OCI-LY7 (cell line): ENCODE measurements around the gene GRB10. TPM values are rescaled to one million over a fixed set of nuclear protein-coding genes. Genes with fewer than 3 reads are reported as not detected.

Experiments used
- Bru-seq: library from RNA; stranded (reverse); fragments of 400-500 nt; gene quantifications from one replicate; lab custom pipeline; 2021; lab: Mats Ljungman, UMichigan
- BruChase-seq, 2 experiments: library from RNA; stranded (reverse); fragments of 400-500 nt; gene quantifications; one replicate each; lab custom pipeline; 2021; lab: Mats Ljungman, UMichigan
- BruUV-seq: library from RNA; stranded (reverse); fragments of 400-500 nt; replicated peaks from 2 replicates; lab custom pipeline; 2021; lab: Mats Ljungman, UMichigan
- CTCF ChIA-PET: fragments of 300-600 bp; sonication (Branson Sonifier 250); formaldehyde crosslinking; loops from one replicate; lab custom pipeline; 2022; ENCODE audit warnings: antibody characterized with exemption; ENCODE audit not compliant: unreplicated experiment; lab: Charles Lee
- POLR2A ChIA-PET: fragments of 300-600 bp; sonication (Branson Sonifier 250); formaldehyde crosslinking; loops from one replicate; lab custom pipeline; 2022; ENCODE audit warnings: antibody characterized with exemption; lab: Charles Lee
- DNase-seq: peaks from one replicate; pipeline ENCODE4 v3.0.0-alpha.2; 2015; ENCODE audit warnings: low spot score
- H2AFZ ChIP-seq: fragments of 200-600 bp; sonication (generic), shearing (Covaris generic); 2 replicates; pipeline ENCODE4 v1.6.1; 2014; ENCODE audit warnings: mild to moderate bottlenecking, antibody characterized with exemption, low read length, moderate library complexity
- H3K27ac ChIP-seq: fragments of 200-600 bp; sonication (generic); 2 replicates; pipeline ENCODE4 v1.5.1; 2014; ENCODE audit warnings: mixed run types, low read depth, mild to moderate bottlenecking, moderate library complexity, low read length, inconsistent platforms; ENCODE audit not compliant: poor library complexity, severe bottlenecking
- H3K36me3 ChIP-seq: fragments of 200-600 bp; sonication (generic); 2 replicates; pipeline ENCODE4 v1.6.1; 2014; ENCODE audit warnings: mild to moderate bottlenecking, antibody characterized with exemption, low read length, moderate library complexity, mixed read lengths; ENCODE audit not compliant: insufficient read depth
- H3K4me1 ChIP-seq: fragments of 200-600 bp; sonication (generic); 2 replicates; pipeline ENCODE4 v1.5.1; 2014; ENCODE audit warnings: mild to moderate bottlenecking, low read length; ENCODE audit not compliant: insufficient read depth, poor library complexity, severe bottlenecking
- H3K4me2 ChIP-seq: fragments of 200-600 bp; sonication (generic); 2 replicates; pipeline ENCODE4 v1.6.1; 2014; ENCODE audit warnings: mild to moderate bottlenecking, low read length
- H3K4me3 ChIP-seq: fragments of 200-600 bp; sonication (generic); 2 replicates; pipeline ENCODE4 v1.5.1; 2014; ENCODE audit warnings: mild to moderate bottlenecking, low read depth, low read length; ENCODE audit not compliant: poor library complexity, severe bottlenecking
- H3K79me2 ChIP-seq: fragments of 200-600 bp; sonication (generic); 2 replicates; pipeline ENCODE4 v1.6.1; 2016; ENCODE audit warnings: low read depth, mild to moderate bottlenecking, low read length, moderate library complexity, mixed read lengths; ENCODE audit not compliant: insufficient read depth
- H3K9me2 ChIP-seq: fragments of 200-600 bp; sonication (generic); 2 replicates; pipeline ENCODE4 v1.6.1; 2016; ENCODE audit warnings: mild to moderate bottlenecking, low read length, mixed read lengths; ENCODE audit not compliant: insufficient read depth
- H3K9me3 ChIP-seq: fragments of 200-600 bp; sonication (generic); 2 replicates; pipeline ENCODE4 v1.6.1; 2014; ENCODE audit warnings: mild to moderate bottlenecking, mixed run types, low read length, mixed read lengths
- H4K20me1 ChIP-seq: fragments of 200-600 bp; sonication (generic); 2 replicates; pipeline ENCODE4 v1.6.1; 2014; ENCODE audit warnings: mild to moderate bottlenecking, antibody characterized with exemption, low read length, moderate library complexity, mixed read lengths; ENCODE audit not compliant: insufficient read depth
- EZH2phosphoT487 ChIP-seq: fragments of 200-600 bp; sonication (generic); IDR thresholded peaks from 2 replicates; pipeline ENCODE4 v1.6.1; 2018; ENCODE audit warnings: low read depth, borderline replicate concordance, mild to moderate bottlenecking, mixed run types, antibody characterized with exemption, low read length, moderate library complexity, mixed read lengths
- intact Hi-C: fragments of 100-400 bp; cut with micrococcal nuclease; formaldehyde crosslinking; loops from one replicate; pipeline ENCODE4 v1.10.0; 2022; ENCODE audit not compliant: unreplicated experiment
- long read RNA-seq: library from polyadenylated mRNA; stranded (forward); transcript quantifications from one replicate; pipeline ENCODE4 v2.0.0, GENCODE V29; 2022
- total RNA-seq, 2 experiments: library from RNA; depleted of rRNA in 1 of 2; stranded (reverse); fragments of >200 nt in 1 of 2; shearing (Covaris generic) in 1 of 2; gene quantifications; 2 replicates each; pipeline ENCODE4 v1.2.3, GENCODE V29; 2014 to 2022
- TF ChIP-seq, protein P1 (sequence below): fragments of 200-600 bp; sonication (generic); conservative IDR thresholded peaks from 2 replicates; pipeline ENCODE4 v1.5.1; 2014; ENCODE audit warnings: mild to moderate bottlenecking, antibody characterized with exemption, low read length, moderate library complexity, mixed read lengths

Gene GRB10
- total RNA-seq (2014; rRNA removed; shearing (Covaris generic)) (not detected in 2 replicates), total RNA-seq (2022) (not detected in 2 replicates), Bru-seq, nascent RNA (percentile 4 among the genes with signal in this experiment), BruChase-seq, experiment 1, labeled RNA remaining after a 6-hour chase (percentile 1 among the genes with signal in this experiment), BruChase-seq, experiment 2, labeled RNA remaining after a 2-hour chase (percentile 8 among the genes with signal in this experiment)
- long read RNA-seq, result 0 reads

DNA sequence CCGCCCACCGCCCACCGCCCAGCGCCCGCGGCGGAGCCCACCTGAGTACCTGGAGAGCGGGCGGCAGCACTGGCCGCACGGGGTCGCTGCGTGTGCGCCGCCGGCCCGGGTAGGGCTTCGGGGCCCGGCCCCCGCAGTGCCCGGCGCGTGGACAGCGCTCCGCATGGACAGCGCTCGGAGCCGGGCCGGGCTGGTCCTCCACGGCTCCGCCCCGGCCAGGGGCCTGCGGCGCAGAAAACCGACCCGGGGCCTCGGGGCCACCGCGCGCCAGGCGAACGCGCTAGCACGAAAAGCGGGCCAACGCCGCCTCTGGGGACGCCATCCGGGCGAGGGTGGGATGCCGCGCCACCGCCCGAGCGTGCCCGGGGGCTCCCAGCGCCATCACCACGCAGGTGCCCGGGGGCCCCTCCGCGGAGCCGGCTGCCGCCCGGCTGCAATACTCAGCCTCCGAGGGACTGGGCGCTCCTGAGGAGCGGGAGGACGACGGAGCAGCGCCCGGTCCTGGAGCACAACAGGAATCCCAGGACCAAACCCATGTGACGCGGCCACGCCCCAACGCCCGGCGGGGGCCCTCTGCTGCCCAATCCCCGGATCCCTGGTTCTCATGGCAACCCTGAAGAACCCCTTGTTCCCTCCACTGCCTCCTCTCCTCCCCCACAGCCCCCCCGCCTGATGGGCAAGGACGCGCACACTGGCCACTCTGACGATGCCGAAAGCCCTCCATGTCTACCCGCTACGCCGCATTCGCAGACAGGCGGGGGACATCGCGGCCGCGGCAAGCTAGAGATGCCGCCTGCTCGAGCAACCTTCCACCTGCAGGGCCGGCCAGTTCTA, at the start of gene GRB10:
TSS of gene GRB10 (minus strand) at position 522 of the 834 bp plus-strand sequence. CDS start 50,574 bp downstream, outside the sequence.
- H3K79me2 ChIP-seq, result no peaks in the 10 kb centered on the region
- DNase-seq, result no peak
- CTCF ChIA-PET, result no interaction called here
- no peaks in the 10 kb centered on the region for H4K20me1 ChIP-seq
- no peak within 1 kb of the TSS for H3K4me2 ChIP-seq
- H3K4me3 ChIP-seq, result no peak within 1 kb of the TSS
- H3K4me1 ChIP-seq, result no peaks in the 10 kb centered on the region
- BruUV-seq, result no TSS peak
- H3K36me3 ChIP-seq, result no peaks in the 10 kb centered on the region
- no peak within 1 kb of the TSS for H3K27ac ChIP-seq
- intact Hi-C loops, result no loop called here
- no peaks in the 10 kb centered on the region for H3K9me2 ChIP-seq
- H2AFZ ChIP-seq, result no peak within 1 kb of the TSS
- no peak for TF ChIP-seq EZH2phosphoT487
- TF ChIP-seq, protein P1, sequence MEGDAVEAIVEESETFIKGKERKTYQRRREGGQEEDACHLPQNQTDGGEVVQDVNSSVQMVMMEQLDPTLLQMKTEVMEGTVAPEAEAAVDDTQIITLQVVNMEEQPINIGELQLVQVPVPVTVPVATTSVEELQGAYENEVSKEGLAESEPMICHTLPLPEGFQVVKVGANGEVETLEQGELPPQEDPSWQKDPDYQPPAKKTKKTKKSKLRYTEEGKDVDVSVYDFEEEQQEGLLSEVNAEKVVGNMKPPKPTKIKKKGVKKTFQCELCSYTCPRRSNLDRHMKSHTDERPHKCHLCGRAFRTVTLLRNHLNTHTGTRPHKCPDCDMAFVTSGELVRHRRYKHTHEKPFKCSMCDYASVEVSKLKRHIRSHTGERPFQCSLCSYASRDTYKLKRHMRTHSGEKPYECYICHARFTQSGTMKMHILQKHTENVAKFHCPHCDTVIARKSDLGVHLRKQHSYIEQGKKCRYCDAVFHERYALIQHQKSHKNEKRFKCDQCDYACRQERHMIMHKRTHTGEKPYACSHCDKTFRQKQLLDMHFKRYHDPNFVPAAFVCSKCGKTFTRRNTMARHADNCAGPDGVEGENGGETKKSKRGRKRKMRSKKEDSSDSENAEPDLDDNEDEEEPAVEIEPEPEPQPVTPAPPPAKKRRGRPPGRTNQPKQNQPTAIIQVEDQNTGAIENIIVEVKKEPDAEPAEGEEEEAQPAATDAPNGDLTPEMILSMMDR, result no peak
- no peaks in the 10 kb centered on the region for H3K9me3 ChIP-seq
- POLR2A ChIA-PET, result no interaction called here

DNA sequence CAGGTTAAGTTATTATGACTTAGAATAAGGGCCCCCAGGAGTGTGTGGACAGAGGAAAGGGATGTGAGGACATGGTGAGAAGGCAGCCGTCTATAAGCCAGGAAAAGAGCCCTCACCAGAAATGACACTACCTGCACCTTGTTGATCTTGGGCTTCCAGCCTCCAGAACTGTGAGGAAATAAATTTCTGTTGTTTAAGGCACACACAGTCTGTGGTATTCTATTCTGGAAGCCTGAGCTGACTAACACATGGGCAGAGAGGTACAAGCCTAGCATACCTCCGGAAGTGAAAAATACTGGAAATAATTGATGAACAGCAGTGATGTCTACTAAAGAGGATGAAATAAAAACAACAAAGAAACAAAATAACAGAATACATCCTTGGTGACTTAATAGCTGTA, 46.1 kb upstream of the GRB10 start:
- intact Hi-C loops, result no loop called here
- POLR2A ChIA-PET, result no interaction called here
- no peaks in the 10 kb centered on the region for H4K20me1 ChIP-seq

More for the DNA sequence above, 46.1 kb upstream of the GRB10 start:
- CTCF ChIA-PET, result no interaction called here
- Histone ChIP-seq H3K36me3 (no peaks in the 10 kb centered on the region), H3K4me1 (no peaks in the 10 kb centered on the region), H3K9me3 (no peaks in the 10 kb centered on the region), H3K9me2 (no peaks in the 10 kb centered on the region), H3K27ac (no peak overlapping the region), H3K4me2 (no peak overlapping the region), H2AFZ (no peak overlapping the region), H3K79me2 (no peaks in the 10 kb centered on the region), H3K4me3 (no peak overlapping the region)
- TF ChIP-seq, protein P1, result no peak
- TF ChIP-seq EZH2phosphoT487, result no peak
- DNase-seq, result no peak
- no TSS peak for BruUV-seq
